GM19193 (cell line): ENCODE data around the gene GINS1.

ENCODE experiments used
- POLR2A ChIP-seq: IDR thresholded peaks from 4 replicates; pipeline ENCODE4 v1.6.1; 2011; ENCODE audit not compliant: insufficient read depth, insufficient read length; ENCODE audit errors: extremely low read depth

Gene GINS1

GRCh38 chr20:25408170-25408547 is 686 bp downstream of the GINS1 start:
- TF ChIP-seq POLR2A = no peak

GRCh38 chr20:25408890-25409289 is 1.4 kb downstream of the GINS1 start:
- no peak for TF ChIP-seq POLR2A

GRCh38 chr20:25418776-25419175 is 11.3 kb downstream of the GINS1 start:
- TF ChIP-seq POLR2A = no peak

DNA sequence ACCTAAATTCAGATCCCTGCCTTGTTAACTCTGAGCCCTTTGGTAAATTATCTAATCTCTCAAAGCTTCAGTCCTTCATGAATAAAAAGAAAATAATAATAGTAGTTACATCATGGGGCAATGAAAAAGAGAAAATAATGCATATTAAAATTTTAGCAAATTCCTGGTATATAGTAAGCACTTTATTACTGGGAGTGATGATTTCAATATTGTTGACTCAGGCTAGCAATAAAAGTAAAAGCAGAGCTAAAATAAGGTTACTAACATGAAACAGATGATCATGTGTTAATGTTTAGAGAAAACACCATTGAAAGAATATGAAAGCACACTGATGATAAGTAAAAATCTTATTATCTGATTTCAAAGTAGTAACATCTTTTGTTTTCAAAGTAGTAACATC is 13.6 kb downstream of the GINS1 start:
- TF ChIP-seq POLR2A = no peak

- no peak for TF ChIP-seq POLR2A
Observed at GRCh38 chr20:25422032-25422431, 14.6 kb downstream of the GINS1 start.

GRCh38 chr20:25424536-25424935 is 17.1 kb downstream of the GINS1 start:
- TF ChIP-seq POLR2A = no peak

- TF ChIP-seq POLR2A = no peak
Observed at GRCh38 chr20:25437153-25437581, 29.7 kb downstream of the GINS1 start.

DNA sequence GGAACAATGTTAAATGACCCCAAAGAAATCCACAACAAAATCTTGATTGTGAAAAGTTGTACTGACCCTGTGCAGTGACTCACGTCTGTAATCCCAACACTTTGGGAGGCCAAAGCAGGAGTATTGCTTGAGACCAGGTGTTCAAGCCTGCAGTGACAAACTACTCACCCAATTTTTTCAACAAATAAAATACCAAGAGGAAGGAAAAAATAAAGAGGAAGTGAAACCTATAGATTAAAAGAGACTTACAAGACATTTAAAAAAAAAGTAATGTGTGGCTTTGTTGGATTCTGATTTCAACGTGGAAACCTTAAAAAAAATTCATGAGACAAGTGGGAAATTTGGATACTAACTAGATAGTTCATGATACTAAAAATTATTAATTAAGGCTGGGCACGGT is 31.9 kb downstream of the GINS1 start:
- no peak for TF ChIP-seq POLR2A

- no peak for TF ChIP-seq POLR2A
Observed at GRCh38 chr20:25444556-25444955, 37.1 kb downstream of the GINS1 start.

- TF ChIP-seq POLR2A = no peak
Observed at GRCh38 chr20:25447671-25448070, 40.2 kb downstream of the GINS1 start.

- no peak for TF ChIP-seq POLR2A
Observed at GRCh38 chr20:25452333-25452732, 44.9 kb downstream of the GINS1 start.

GRCh38 chr20:25453035-25453810 is 45.8 kb downstream of the GINS1 start:
- TF ChIP-seq POLR2A = no peak

DNA sequence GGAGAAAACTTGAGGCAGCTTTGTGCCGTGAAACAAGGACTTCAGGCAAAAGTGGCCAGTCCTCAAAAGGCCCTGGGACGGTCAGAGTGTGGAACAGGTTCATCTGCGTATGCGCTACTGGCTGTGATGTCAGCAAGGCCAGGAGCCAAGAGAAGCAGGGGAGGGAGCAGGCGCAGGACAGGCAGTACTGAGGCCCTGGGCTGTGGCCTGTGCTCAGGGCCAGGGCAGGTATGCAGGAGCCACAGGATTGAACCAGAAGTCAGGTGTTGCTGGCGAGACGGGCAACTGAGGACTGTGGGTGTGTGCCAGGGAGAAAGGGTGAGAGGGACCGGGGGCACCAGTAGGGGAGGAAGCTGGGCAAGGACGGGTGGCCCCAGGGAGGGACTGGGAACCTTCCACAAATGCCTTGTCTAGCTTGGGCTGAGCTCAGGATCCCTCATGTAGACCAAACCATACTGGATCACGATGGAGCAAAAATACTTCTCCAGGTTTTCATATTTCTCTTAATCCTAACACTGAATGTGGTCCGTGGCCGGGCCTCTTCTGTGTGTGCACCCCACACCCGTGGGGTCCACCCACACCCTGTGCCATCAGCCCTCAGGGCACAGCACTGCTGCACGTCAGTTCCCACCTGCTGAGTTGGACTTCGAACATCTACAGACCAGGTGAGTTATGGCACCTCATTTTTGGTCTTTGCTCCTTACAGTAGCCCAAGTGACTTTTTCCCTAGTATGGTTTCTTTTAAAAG is 46.9 kb downstream of the GINS1 start:
- TF ChIP-seq POLR2A = no peak

DNA sequence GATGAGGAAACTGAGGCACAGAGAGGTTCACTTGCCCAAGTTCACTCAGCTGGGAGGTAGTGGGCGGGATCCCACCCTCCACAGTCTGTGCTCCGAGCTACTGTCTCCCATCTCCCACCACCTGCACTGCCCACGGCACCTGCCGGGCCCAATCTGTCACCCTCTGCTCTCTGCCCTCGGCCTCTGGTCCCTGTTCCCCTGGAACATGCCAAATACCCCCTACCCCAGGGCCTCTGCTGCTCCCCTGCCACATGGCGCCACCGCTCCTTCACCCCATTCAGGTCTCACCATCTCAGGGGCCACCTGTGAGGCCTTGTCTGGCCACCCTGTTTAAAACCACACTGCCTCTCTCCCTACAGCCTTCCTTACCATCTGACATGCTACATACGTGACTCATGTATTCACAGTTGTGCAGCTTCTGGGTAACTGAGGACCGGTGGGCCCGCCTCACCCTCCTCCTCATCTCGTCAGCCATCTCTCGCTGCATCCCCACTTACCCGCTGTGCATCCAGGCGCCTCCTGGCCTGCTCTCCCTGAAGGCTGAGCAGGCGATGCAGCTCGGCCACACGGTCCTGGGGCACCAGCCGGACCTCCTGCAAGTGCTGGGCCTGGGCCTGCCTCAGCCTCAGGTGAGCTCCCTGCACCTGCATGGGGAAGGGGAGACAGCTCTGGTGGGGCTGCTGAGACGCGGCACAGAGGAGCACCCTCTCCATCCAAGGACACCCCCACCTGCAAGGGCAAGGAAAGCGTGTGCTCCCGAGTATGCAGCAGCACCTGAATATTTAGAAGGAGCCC is 50.6 kb downstream of the GINS1 start:
- TF ChIP-seq POLR2A = no peak

- TF ChIP-seq POLR2A = no peak
Observed at GRCh38 chr20:25459111-25459830, 51.8 kb downstream of the GINS1 start.
